ENCODE measurements around the gene GFI1.

DNA sequence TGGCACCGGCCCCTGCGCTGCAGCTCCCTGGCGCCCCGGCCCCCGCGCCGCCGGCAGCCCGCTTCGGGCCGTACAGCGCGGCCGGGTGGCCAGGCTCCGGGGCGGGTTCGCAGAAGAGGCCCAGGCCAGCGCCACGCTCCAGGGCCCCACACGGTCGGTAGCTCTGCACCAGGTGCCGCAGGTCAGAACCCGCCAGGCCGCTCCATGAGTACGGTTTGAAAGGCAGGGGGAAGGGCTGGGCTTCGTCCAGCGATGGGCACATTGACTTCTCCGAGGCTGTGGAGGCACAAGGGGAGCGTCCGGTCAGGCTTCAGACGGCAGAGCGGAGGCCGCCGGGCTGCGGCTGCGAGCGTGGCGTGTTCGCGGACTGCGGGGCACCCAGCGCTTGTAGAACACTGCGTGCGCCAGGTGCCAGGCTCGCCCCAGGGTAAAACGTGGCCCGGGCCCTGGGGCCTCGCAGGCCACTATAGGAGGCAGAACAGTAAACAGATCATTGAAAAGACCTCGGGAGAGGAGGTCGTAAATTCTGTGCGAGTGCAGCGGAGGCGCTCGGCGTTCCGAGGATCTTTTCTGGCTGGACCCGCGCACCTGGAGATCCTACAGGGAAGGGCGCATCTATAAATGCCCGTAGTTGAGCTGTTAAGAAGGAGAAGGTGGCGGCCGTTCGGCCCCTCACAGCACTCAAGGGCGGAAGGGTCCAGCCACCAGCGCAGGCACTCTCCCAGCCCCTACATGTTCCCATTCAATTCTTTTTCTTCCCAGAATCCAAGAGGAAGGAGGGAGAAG is 5.7 kb downstream of the GFI1 start:
- TF ChIP-seq POLR2AphosphoS5 (IDR thresholded peaks at IDR 0.05) (peak in 1 of 3 donors; percentile 13), POLR2A (IDR thresholded peaks at IDR 0.05) (no peak)
- TF ChIP-seq, protein P1, sequence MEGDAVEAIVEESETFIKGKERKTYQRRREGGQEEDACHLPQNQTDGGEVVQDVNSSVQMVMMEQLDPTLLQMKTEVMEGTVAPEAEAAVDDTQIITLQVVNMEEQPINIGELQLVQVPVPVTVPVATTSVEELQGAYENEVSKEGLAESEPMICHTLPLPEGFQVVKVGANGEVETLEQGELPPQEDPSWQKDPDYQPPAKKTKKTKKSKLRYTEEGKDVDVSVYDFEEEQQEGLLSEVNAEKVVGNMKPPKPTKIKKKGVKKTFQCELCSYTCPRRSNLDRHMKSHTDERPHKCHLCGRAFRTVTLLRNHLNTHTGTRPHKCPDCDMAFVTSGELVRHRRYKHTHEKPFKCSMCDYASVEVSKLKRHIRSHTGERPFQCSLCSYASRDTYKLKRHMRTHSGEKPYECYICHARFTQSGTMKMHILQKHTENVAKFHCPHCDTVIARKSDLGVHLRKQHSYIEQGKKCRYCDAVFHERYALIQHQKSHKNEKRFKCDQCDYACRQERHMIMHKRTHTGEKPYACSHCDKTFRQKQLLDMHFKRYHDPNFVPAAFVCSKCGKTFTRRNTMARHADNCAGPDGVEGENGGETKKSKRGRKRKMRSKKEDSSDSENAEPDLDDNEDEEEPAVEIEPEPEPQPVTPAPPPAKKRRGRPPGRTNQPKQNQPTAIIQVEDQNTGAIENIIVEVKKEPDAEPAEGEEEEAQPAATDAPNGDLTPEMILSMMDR (IDR thresholded peaks at IDR 0.05 in 8 of 11, conservative IDR thresholded peaks at IDR 0.05 in 3 of 11): no peak
